Esophagus squamous epithelium (tissue), 5 donors: ENCODE measurements around the gene MVB12B. TPM values are rescaled to one million over a fixed set of nuclear protein-coding genes. Genes with fewer than 3 reads are reported as not detected.

Source experiments
- DNase-seq: peaks from one replicate; lab custom pipeline; 2025; lab: John Stamatoyannopoulos, UW
- H3K27ac ChIP-seq, 4 donors: fragments of 200-600 bp; sonication (generic); one replicate each; pipeline ENCODE4 v1.5.1; 2016 to 2019; ENCODE audit warnings: mild to moderate bottlenecking in 1 of 4
- H3K27me3 ChIP-seq, 4 donors: fragments of 200-600 bp; sonication (generic); 1 replicate in 3 of 4; 2 replicates in 1 of 4; pipeline versions ENCODE4 v1.5.1 to v1.6.0; 2017 to 2021; ENCODE audit warnings: antibody characterized with exemption in 1 of 4
- H3K36me3 ChIP-seq, 3 donors: fragments of 200-600 bp; sonication (generic); one replicate each; pipeline ENCODE4 v1.5.1; 2016 to 2019
- H3K4me1 ChIP-seq, 3 donors: fragments of 200-600 bp; sonication (generic); one replicate each; pipeline ENCODE4 v1.5.1; 2017 to 2019
- H3K4me3 ChIP-seq, 4 donors: fragments of 200-600 bp; sonication (generic); 1 replicate in 3 of 4; 2 replicates in 1 of 4; pipeline ENCODE4 v1.5.1; 2016 to 2019; ENCODE audit warnings: mild to moderate bottlenecking in 2 of 4, moderate library complexity in 1 of 4
- H3K9me3 ChIP-seq, 3 donors: fragments of 200-600 bp; sonication (generic); one replicate each; pipeline ENCODE4 v1.5.1; 2016 to 2019
- POLR2A ChIP-seq, 4 donors: fragments of 450-650 bp; IDR thresholded peaks; one replicate each; pipeline ENCODE4 v1.6.1; 2017; ENCODE audit warnings: antibody characterized with exemption in 4 of 4, mild to moderate bottlenecking in 4 of 4, moderate library complexity in 3 of 4
- WGBS, 2 donors: methylation state at CpG; one replicate each; pipeline ENCODE4 v1.1.5; 2018; 5-methylcytosine and 5-hydroxymethylcytosine counted together
- intact Hi-C: fragments of 100-400 bp; cut with DNase I; formaldehyde crosslinking; loops from one replicate; pipeline ENCODE4 v1.15.0; 2022
- total RNA-seq, 4 donors: library from RNA; depleted of rRNA; stranded (reverse); fragments of >200 nt; gene quantifications; one replicate each; pipeline ENCODE4 v1.1.0, GENCODE V29; 2016
- TF ChIP-seq, protein P1 (sequence below), 6 experiments: fragments of 450-650 bp in 4 of 6; fragments of 200-600 bp in 2 of 6; sonication (generic) in 2 of 6; IDR thresholded peaks; one replicate each; pipeline ENCODE4 v1.5.1; 2016 to 2019; ENCODE audit warnings: antibody characterized with exemption in 6 of 6, mild to moderate bottlenecking in 4 of 6, moderate library complexity in 4 of 6
- donor health status: DM: yes; HTN: yes; CAD: no.

MVB12B gene
- total RNA-seq, 4 donors from 2014 or later, result 3.2 to 13.2 (median 5.3) TPM

DNA sequence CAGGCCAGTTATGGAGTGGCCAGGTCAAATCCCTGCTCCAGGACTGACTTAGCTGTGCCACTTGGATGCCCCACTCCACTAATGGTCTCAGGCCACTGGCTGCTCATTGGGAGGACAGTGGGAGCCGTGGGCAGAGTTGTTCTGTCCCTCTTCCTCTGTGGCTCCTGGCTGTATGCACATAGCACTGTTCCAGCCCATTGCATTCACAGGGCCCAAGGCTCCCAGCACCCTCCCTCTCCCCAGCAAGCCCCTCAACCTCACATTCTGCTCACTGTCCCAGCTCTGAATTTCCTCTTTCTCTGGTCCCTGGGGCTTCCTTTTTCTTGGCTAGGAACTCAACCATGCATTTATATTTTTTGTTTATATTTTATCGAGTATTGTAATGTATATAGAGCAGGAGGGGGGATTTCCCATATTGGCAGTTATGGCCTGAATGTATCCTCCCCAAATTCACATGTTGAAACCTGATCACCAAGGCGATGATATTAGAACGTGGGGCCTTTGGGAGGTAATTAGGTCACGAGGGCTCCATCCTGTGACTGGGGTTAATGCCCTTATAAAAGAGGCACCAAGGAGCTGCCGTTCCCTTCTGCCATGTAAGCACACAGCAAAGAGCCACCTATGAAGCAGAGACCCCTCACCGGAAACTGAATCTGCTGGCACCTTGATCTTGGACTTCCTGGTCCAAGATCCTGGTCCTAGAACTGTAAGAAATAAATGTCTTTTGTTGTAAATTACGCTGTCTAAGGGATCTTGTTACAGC lies 17.0 kb upstream of the MVB12B start:
- DNase-seq, result no peak
- intact Hi-C loops, result loop anchor here (10.0 kb wide), 1 partner anchor 185 kb away; no protein-coding TSS in a partner anchor
- WGBS, 2 donors, result 56% methylated on average over 7 of the region's 8 CpGs

DNA sequence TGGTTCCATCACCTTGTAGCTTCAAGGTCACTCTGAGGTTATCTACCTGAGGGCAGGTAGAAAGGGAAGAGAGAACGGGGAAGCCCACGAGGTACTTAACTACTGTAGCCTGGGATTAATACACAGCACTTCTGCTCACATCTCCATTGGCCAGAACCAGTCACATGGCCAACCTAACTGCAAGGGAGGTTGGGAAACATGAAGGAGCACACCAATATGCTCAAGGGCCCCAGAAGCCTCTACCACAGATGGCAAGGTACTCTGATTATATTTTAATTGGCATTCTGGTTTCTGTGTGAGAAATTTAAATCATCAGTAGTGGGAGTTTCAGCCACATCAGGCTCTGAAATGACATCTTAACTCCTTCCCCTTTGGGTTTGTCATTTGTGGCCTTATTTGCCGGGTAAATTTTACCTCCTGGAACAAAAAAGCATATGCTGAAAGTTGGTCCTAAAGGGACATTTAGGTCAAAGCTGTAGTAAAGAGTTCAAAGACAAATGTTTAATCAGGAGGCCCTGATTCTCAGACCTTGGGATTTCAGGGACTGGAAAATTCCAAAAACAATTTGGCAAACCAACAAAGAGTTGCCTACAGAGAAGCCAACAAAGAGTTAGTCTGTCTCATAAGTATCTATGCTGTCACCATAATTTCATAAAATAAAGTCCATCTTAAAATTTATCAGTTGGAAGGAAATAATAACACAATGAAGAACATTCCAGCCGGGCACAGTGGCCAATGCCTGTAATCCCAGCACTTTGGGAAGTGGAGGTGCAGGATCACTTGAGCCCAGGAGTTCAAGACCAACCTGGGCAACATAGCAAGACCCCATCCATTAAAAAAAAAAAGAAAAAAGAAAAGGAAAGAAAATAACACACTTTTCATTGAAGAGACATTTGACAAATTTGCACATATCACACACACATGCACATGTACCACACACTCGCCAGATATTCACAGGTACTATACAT lies 13.8 kb upstream of the MVB12B start:
- intact Hi-C loops, result no loop called here
- TF ChIP-seq, protein P1, sequence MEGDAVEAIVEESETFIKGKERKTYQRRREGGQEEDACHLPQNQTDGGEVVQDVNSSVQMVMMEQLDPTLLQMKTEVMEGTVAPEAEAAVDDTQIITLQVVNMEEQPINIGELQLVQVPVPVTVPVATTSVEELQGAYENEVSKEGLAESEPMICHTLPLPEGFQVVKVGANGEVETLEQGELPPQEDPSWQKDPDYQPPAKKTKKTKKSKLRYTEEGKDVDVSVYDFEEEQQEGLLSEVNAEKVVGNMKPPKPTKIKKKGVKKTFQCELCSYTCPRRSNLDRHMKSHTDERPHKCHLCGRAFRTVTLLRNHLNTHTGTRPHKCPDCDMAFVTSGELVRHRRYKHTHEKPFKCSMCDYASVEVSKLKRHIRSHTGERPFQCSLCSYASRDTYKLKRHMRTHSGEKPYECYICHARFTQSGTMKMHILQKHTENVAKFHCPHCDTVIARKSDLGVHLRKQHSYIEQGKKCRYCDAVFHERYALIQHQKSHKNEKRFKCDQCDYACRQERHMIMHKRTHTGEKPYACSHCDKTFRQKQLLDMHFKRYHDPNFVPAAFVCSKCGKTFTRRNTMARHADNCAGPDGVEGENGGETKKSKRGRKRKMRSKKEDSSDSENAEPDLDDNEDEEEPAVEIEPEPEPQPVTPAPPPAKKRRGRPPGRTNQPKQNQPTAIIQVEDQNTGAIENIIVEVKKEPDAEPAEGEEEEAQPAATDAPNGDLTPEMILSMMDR (IDR thresholded peaks at IDR 0.05), result no peak
- no peaks in the 10 kb centered on the region for H3K9me3 ChIP-seq
- no peak overlapping the region for H3K27ac ChIP-seq
- no peak overlapping the region for H3K4me3 ChIP-seq
- no peaks in the 10 kb centered on the region for H3K4me1 ChIP-seq
- DNase-seq, result no peak
- H3K36me3 ChIP-seq, result no peaks in the 10 kb centered on the region
- WGBS, 2 donors, result 87 to 88% methylated on average over 5 of the region's 5 CpGs
- no peaks in the 10 kb centered on the region for H3K27me3 ChIP-seq

More for the DNA sequence above, 17.0 kb upstream of the MVB12B start:
- H3K36me3 ChIP-seq, result no peaks in the 10 kb centered on the region
- no peak overlapping the region for H3K27ac ChIP-seq
- TF ChIP-seq POLR2A (IDR thresholded peaks at IDR 0.05), result no peak
- TF ChIP-seq, protein P1 (IDR thresholded peaks at IDR 0.05), result no peak
- no peaks in the 10 kb centered on the region for H3K4me1 ChIP-seq
- H3K27me3 ChIP-seq, result no peaks in the 10 kb centered on the region
- no peak overlapping the region for H3K4me3 ChIP-seq
- no peaks in the 10 kb centered on the region for H3K9me3 ChIP-seq

DNA sequence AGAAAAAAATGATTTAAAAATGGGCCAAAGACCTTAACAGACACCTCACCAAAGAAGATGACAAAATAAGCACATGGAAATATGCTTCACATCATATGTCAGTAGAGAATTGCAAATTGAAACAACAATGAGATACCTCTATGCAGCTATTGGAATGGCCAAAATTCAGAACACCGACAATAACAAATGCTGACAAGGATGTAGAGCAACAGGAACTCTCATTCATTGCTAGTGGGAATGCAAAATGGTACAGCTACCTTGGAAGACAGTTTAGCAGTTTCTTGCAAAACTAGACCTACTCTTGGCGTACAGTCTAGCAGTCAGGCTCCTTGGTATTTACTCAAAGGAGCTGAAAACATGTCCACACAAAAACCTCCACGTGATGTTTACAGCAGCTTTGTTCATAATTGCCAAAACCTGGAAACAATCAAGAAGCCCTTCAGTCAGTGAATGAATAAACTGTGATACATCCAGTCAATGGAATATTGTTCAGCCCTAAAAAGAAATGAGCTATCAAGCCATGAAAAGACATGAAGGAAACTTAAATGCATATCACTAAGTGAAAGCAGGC lies 10.5 kb upstream of the MVB12B start:
- intact Hi-C loops, result loop anchor here (5.0 kb wide), 1 partner anchor 81 kb away; no protein-coding TSS in a partner anchor
- no peaks in the 10 kb centered on the region for H3K36me3 ChIP-seq
- H3K27me3 ChIP-seq, result no peaks in the 10 kb centered on the region
- no peak for DNase-seq
- no peaks in the 10 kb centered on the region for H3K4me1 ChIP-seq
- no peaks in the 10 kb centered on the region for H3K9me3 ChIP-seq
- 67 to 71% methylated on average over 3 of the region's 3 CpGs for WGBS, 2 donors
- no peak for TF ChIP-seq POLR2A (IDR thresholded peaks at IDR 0.05)
- TF ChIP-seq, protein P1 (IDR thresholded peaks at IDR 0.05), result no peak
- no peak overlapping the region for H3K4me3 ChIP-seq
- no peak overlapping the region for H3K27ac ChIP-seq

- 69 to 79% methylated on average over 4 of the region's 4 CpGs for WGBS, 2 donors
- H3K4me1 ChIP-seq, result no peaks in the 10 kb centered on the region
- H3K36me3 ChIP-seq, result no peaks in the 10 kb centered on the region
- no peak for DNase-seq
- intact Hi-C loops, result loop anchor here (5.0 kb wide), 1 partner anchor 80 kb away; no protein-coding TSS in a partner anchor
- no peaks in the 10 kb centered on the region for H3K27me3 ChIP-seq
- TF ChIP-seq POLR2A (IDR thresholded peaks at IDR 0.05), result no peak
- TF ChIP-seq, protein P1 (IDR thresholded peaks at IDR 0.05), result peak in 5 of 6 experiments; percentile 36 to 49 (median 48)
- no peak overlapping the region for H3K4me3 ChIP-seq
- no peak overlapping the region for H3K27ac ChIP-seq
- H3K9me3 ChIP-seq, result no peaks in the 10 kb centered on the region
Observed at GRCh38 chr9:126317513-126317912, 9.1 kb upstream of the MVB12B start.
